Transverse colon (tissue), 3 donors: ENCODE data around the gene ANXA2R.

Experiments
- CTCF ChIP-seq, 5 experiments: fragments of 200-600 bp in 3 of 5; fragments of 450-650 bp in 2 of 5; sonication (generic) in 3 of 5; IDR thresholded peaks; 1 replicate in 2 of 5; 2 replicates in 3 of 5; pipeline ENCODE4 v1.5.1; 2016 to 2017; ENCODE audit warnings: antibody characterized with exemption in 5 of 5, inconsistent platforms in 3 of 5, mild to moderate bottlenecking in 2 of 5, moderate library complexity in 1 of 5
- POLR2A ChIP-seq: fragments of 450-650 bp; IDR thresholded peaks from one replicate; pipeline ENCODE4 v1.6.1; 2016; ENCODE audit warnings: antibody characterized with exemption, mild to moderate bottlenecking, moderate library complexity

- no peak for TF ChIP-seq CTCF (IDR thresholded peaks at IDR 0.05)
- TF ChIP-seq POLR2A = no peak
These were observed 34.8 kb upstream of the ANXA2R start for GRCh38 chr5:43074987-43075318.
